ENCODE measurements around the gene ZC3H12A.

The ZC3H12A gene

DNA sequence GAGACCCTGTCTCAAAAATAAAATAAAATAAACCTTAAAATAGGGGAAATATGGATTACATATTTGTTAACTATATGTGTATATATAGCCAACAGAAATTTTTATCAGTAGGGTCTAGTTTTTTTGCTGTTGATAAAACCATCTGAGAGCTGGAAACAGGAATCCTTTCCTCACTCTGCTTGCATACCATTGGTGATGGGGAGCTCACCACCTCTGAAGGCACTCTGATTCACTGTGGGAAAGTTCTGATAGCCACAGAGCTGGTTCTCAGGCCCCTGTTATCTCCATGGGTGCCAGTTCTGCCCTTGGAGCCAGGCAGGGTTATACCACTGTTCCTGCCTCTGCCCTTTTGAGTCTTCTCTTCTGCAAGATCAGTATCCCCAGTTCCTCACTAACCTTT, 17.8 kb upstream of the ZC3H12A start:
- no peak for DNase-seq

- no peak for DNase-seq
These were observed 15.8 kb upstream of the ZC3H12A start for GRCh38 chr1:37458551-37458950.

DNA sequence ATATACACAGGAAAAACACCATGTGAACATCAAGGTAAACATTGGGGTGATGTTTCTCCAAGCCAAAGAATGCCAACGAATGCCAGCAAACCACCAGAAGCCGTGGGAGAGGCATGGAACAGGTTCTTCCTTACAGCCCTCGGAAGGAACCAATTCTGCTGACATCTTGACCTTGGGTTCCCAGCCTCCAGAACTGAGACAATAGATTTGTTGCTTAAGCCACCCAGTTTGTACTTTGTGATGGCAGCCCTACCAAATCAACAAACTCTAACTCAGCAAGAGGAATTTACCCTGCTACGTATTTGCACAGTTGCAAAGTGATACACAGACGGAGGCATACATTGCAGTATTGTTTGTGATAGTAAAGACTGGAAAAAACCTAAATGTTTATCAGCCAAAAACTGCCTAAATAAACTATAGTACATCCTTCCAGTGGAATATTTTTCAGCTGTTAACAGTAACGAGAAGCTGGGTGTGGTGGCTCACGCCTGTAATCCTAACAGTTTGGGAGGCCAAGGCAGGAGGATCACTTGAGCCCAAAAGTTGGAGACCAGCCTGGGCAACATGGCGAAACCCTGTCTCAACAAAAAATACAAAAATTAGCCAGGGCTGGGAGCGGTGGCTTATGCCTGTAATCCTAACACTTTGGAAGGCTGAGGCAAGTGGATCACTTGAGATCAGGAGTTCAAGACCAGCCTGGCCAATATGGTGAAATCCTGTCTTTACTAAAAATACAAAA, 12.5 kb upstream of the ZC3H12A start:
- DNase-seq: no peak

DNA sequence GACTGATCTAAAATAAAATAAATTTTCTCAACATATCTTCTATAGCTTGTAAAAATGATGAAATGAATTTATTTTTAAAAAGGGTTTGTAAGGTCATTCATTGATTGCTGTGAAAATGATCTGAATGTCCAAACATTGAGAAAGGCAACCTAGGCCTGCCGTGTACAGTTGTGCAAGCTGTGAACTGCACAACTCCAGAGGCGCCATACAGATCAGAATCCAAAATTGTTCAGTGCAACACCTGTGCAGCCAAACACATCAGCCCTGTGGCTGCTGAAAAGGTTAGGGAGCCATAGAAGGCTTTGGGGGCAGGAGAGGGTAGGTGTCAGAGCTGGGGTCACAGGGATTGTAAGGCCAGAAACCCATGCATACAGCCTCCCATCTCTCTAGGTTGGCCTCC, 9.9 kb upstream of the ZC3H12A start:
- DNase-seq: no peak

DNA sequence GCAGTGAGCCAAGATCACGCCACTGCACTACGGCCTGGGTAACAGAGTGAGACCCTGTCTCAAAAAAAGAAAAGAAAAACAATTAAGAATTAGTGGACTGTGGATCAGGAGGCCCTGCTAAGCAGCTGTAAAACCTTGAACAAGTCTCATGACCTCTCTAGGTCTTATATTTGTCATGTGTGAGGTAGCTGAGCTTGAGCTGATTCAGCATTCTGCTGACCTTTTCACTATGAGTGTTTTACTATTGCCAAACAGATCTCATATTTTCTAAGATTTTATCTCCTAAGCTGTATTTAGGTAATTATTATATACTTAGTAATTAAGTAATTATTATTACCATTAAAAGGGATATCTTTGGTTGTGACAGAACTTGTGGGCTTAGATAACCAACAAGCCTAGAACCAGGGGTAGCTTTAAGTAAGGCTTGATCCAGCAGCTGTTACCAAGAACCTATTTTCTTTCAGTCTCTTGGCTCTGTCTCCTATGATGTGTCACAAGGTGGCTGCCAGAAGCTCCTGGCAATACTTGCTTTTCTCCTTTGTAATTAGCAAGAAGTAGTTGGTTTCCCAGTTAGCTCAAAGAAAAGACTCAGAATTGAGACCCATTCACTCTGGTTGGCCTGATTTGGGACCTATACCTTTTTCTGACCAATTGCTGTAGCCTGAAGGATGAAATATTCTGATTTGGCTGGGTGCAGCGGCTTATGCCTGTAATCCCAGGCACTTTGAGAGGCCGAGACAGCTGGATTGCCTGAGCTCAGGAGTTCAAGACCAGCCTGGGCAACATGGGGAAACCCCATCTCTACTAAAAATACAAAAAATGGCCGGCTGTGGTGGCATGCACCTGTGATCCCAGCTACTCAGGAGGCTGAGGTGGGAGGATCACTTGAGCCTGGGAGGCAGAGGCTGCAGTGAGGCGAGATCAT, 8.5 kb upstream of the ZC3H12A start:
- no peak for DNase-seq

DNA sequence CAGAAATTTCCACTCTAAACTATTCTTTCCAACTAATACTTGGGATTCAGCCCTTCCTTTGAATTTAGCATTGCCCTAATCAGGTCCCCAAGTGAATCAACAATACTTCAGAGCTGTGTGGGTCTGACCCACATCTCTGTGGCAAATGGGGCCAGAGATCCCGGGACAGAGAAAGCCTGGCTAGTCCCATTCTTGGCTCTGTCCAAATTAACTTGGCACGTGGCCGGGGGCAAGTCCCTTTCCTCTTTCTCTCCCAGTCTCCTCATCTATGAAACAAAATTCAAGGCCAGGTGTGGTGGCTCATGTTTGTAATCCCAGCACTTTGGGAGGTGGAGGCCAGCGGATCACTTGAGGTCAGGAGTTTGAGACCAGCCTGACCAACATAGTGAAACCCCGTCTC, 6.3 kb upstream of the ZC3H12A start:
- no peak for DNase-seq

GRCh38 chr1:37469386-37469785, 5.0 kb upstream of the ZC3H12A start:
- DNase-seq: no peak

DNA sequence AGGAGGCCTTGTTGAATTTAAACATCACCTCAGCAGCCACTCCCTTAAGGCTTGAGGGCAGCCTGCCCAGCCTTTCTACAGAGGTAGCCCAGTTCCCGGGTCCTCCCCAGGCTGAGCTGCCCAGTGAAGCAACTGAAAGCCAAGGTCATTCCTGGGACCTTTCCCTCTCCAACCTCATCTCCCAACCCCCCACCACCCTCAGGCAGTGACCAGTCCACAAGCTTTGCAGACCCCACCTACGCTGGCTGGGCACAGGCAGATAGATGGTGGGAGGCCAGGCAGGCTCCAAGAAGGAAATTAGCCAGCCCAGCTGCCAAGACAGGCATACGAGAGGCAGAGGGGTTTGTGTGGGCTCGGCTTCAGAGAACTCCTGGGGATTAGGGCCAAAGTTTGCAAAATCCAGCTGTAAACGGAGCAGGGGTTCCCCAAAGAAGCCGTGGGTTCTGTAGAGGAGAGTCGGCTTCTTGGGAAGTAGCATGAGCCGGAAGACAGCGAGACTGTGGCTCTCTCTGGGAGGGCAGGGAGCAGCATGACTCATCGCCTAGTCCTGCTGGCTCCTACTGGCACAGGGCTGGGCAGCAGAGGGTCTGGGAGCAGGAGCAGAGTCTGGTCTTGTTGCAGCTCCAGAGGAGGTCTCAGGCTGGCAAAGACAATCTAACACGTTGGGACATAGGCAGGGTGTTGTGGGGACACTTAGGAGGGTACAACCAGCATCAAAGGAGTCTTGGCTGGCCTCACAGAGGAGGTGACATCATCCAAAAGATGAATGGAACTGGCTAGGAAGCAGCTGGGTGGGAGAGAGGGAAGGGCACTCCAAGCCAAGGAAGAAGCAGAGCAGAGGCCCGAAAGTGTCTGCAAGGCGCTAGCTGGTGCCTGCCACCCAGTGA, 2.8 kb upstream of the ZC3H12A start:
- no peak for DNase-seq

- no peak for DNase-seq
These were observed 2.1 kb upstream of the ZC3H12A start for GRCh38 chr1:37472281-37472680.

DNA sequence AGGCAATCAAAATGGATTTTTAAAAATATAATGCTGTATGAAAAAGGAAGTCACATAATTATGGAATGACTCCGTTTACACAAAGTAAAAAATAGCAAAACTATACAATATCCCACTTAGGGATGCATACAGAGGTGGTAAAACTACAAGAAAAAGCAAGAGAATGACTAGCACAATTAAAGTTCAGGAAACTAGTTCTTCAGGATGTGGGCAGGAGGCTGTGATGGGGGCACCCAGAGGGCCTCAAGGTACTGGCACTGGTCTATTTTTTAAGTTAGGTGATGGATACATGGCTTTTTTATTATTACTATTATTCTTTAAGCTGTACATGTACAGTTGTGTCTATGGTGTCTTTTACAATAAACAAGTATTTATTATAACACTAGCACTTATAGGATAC, 1.4 kb upstream of the ZC3H12A start:
- DNase-seq: no peak

DNA sequence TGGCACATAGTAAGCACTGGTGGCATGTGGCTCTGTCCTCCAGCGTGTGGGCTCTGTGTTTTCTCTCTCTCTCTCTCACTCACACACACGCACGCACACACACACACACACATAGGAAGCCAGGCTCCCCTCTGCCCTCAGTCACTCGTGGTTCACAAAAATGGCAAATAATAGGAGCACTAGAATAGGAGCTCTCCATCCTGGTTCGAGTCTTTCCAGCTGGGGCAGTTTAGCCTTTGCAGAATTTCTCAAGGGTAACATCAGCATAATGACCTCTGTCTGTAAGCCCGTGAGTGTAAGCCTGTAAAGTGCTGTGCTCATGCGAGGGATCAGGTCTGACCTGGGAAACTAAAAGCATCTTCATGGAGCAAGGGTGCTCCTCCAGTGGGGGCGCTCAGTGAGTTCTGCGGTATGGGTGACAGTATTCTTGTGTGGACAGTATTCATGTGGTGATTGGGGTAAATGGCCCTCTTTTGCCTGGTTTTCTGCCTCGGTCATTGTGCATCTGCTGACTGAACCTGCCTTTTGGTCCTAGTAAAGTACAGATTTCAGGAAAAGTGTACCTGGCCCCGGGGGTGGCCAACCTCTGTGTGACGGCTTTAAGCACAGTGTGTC, 842 bp upstream of the ZC3H12A start:
- peak; percentile 45 for DNase-seq

DNA sequence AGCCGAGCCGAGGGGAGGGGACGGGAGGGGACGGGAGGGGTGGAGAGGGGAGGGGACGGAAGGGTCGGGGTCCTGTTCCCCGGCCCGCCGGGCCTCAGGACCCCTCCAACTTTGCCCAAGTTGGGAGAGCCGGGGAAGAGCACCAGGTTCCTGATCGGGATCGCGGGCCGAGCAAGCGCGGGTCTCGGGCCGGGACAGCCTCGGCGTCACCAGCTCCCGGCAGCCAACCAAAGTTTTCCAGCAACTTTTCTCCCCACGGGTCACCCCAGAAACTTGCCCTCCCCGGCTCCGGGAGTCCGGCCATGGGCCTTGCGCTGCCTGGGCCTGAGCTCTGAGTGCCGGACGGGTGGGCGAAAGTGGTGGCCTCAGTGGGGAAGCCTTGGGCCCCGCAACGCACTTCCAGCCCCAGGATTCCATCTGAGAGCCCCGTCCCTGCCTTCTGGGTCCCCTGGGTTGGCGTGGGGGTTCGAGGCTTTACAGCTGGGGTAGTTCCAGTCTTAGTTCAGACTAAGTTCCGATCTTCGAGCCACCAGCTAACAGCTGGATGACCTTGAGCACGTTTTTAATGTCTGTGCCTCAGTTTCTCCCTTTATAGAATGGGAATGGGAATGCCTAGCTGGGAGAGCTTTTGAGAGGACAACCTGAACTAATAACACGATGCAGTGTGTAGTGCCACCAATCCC, 458 bp downstream of the ZC3H12A start:
- no peak for DNase-seq

DNA sequence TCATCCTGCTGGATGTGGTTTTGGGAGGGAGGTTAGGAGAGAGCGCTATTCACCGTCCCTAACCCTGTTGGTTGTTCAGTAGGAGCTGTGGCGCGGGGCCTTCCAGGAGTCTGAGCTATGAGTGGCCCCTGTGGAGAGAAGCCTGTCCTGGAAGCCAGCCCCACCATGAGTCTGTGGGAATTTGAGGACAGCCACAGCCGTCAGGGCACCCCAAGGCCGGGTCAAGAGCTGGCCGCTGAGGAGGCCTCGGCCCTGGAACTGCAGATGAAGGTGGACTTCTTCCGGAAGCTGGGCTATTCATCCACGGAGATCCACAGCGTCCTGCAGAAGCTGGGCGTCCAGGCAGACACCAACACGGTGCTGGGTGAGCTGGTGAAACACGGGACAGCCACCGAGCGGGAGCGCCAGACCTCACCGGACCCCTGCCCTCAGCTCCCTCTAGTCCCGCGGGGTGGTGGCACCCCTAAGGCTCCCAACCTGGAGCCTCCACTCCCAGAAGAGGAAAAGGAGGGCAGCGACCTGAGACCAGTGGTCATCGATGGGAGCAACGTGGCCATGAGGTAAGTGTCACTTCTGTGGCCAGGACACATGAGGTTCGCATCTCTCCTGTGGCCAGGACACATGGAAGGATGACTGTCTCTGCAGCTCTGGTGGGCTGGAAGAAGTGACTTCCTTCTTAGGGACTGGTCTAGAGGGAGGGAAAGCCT, 1.2 kb downstream of the ZC3H12A start:
- no peak for DNase-seq

GRCh38 chr1:37476087-37476452, 1.7 kb downstream of the ZC3H12A start:
- no peak for DNase-seq

- DNase-seq: no peak
These were observed 2.2 kb downstream of the ZC3H12A start for GRCh38 chr1:37476460-37477197.

- DNase-seq: peak; percentile 79
These were observed 3.0 kb downstream of the ZC3H12A start for GRCh38 chr1:37477198-37477931.

GRCh38 chr1:37477946-37478345, 3.6 kb downstream of the ZC3H12A start:
- DNase-seq: no peak

DNA sequence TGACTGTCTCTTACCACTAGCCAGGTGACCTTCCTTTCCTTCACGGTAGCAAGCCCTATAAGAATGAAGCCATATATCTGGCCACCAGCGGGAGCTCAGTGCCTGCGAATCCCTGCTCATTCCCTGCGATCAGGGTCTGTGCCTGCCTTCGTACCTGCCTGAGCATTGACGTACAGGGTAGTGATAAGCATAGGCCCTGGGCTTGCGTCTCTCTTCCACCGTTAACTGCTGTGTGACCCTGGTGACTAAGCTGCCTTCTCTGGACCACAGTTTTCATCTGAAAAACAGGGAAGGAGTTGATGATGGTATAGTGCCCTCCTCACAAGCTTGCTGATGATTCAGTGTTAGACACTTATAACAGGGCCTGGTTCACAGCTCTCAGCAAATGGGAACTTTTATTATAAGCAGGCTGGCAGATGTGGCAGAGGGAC, 4.1 kb downstream of the ZC3H12A start:
- DNase-seq: peak; percentile 44

DNA sequence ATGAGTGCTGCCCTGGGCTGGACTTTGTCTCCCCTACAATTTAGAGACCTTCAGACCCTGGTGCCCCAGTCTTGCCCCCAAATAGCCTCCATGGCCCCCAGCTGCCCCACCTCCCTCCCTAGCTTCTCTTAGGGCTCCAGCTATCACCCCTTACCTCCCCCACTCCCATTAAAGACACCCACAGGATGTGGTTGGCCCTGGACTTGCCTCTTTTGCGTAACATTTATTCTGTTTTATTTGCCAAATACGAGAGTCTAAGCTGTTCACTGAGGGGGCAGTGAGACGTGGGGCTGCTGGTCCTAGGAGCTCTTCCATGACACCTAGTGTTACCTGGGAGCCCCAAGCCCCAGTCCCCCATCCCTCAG, 4.5 kb downstream of the ZC3H12A start:
- DNase-seq: no peak
